Activated CD8-positive, alpha-beta T cell treated with anti-CD3 and anti-CD28 coated beads, Interleukin-2, amount 10 ng/mL, durations not matched to agents 7 days and 5 days (primary cell): ENCODE measurements around the gene TFEB. TPM values are rescaled to one million over a fixed set of nuclear protein-coding genes. Genes with fewer than 3 reads are reported as not detected.
A peak's percentile ranks its signal among the peaks of the same experiment; 100 is the strongest.
"Not testable (repeated sequence)": the region's sequence is repeated elsewhere in the genome, so short reads cannot be mapped to it uniquely, and the experiment has no call there.

Experiments
- ATAC-seq: fragments of 150-1000 bp; cut with Tn5 transposase; one replicate; pipeline ENCODE4 v1.10.0; 2021; ENCODE audit warnings: moderate library complexity
- CTCF ChIA-PET: fragments of 350-600 bp; sonication (Branson Sonifier 250); formaldehyde crosslinking; loops from one replicate; lab custom pipeline; 2021; ENCODE audit warnings: antibody characterized with exemption; lab: Charles Lee
- POLR2A ChIA-PET: fragments of 350-600 bp; sonication (Branson Sonifier 250); formaldehyde crosslinking; loops from one replicate; lab custom pipeline; 2021; ENCODE audit warnings: antibody characterized with exemption; lab: Charles Lee
- DNase-seq: peaks from one replicate; pipeline ENCODE4 v3.0.0-alpha.2; 2020
- H3K27ac Mint-ChIP-seq: one replicate; pipeline ENCODE4 v1.8.0; 2021; ENCODE audit warnings: mild to moderate bottlenecking, mixed read lengths
- H3K27me3 Mint-ChIP-seq: one replicate; pipeline ENCODE4 v1.8.0; 2021; ENCODE audit warnings: low read depth, mixed read lengths
- H3K36me3 Mint-ChIP-seq: one replicate; pipeline ENCODE4 v1.8.0; 2021; ENCODE audit warnings: low read depth, mixed read lengths
- H3K4me1 Mint-ChIP-seq: one replicate; pipeline ENCODE4 v1.8.0; 2021; ENCODE audit warnings: low read depth, mixed read lengths
- H3K4me3 Mint-ChIP-seq: one replicate; pipeline ENCODE4 v1.8.0; 2021; ENCODE audit warnings: mild to moderate bottlenecking, mixed read lengths
- H3K9me3 Mint-ChIP-seq: one replicate; pipeline ENCODE4 v1.8.0; 2022; ENCODE audit warnings: mixed read lengths; ENCODE audit not compliant: insufficient read depth
- total RNA-seq, 2 experiments: library from RNA; stranded (reverse); gene quantifications; one replicate each; pipeline ENCODE4 v1.2.3, GENCODE V29; 2021

The TFEB gene
- total RNA-seq, 2 experiments from 2014 or later = 18.5 to 21.2 TPM

GRCh38 chr6:41775293-41775882 is 40.0 kb upstream of the TFEB start:
- peaks cover 9% of the 10 kb centered on the region for H3K4me1 Mint-ChIP-seq
- ATAC-seq (no peak), DNase-seq (no peak)
- H3K9me3 Mint-ChIP-seq = no peaks in the 10 kb centered on the region
- H3K36me3 Mint-ChIP-seq = peaks cover 20% of the 10 kb centered on the region
- ChIA-PET POLR2A (no interaction called here), CTCF (interaction anchor here (0.8 to 3.7 kb wide), 8 partner anchors 8 to 387 kb away, joined by 3 to 23 read pairs (median 4); no protein-coding TSS in a partner anchor)
- no peak overlapping the region for H3K27ac Mint-ChIP-seq
- H3K27me3 Mint-ChIP-seq = peaks cover 2% of the 10 kb centered on the region
- no peak overlapping the region for H3K4me3 Mint-ChIP-seq

GRCh38 chr6:41774841-41775240 is 39.4 kb upstream of the TFEB start:
- Mint-ChIP-seq H3K27ac (no peak overlapping the region), H3K4me3 (no peak overlapping the region), H3K9me3 (no peaks in the 10 kb centered on the region), H3K4me1 (peaks cover 6% of the 10 kb centered on the region), H3K36me3 (peaks cover 20% of the 10 kb centered on the region), H3K27me3 (peaks cover under 1% of the 10 kb centered on the region)
- POLR2A ChIA-PET = no interaction called here
- DNase-seq (no peak), ATAC-seq (no peak)
- CTCF ChIA-PET = interaction anchor here (0.8 to 3.7 kb wide), 6 partner anchors 8 to 388 kb away, joined by 3 to 23 read pairs (median 4); no protein-coding TSS in a partner anchor

- ChIA-PET POLR2A (no interaction called here), CTCF (interaction anchor here (1.2 kb wide), 1 partner anchor 279 kb away, joined by 3 read pairs; the partner anchor contains the start of gene TAF8)
- no peak for ATAC-seq
- Mint-ChIP-seq H3K4me3 (no peak overlapping the region), H3K27me3 (no peaks in the 10 kb centered on the region), H3K4me1 (peaks cover 16% of the 10 kb centered on the region), H3K36me3 (peaks cover 17% of the 10 kb centered on the region), H3K9me3 (no peaks in the 10 kb centered on the region), H3K27ac (no peak overlapping the region)
- DNase-seq = no peak
These were observed 35.9 kb upstream of the TFEB start for GRCh38 chr6:41771058-41771983.

- Mint-ChIP-seq H3K4me3 (no peak overlapping the region), H3K9me3 (no peaks in the 10 kb centered on the region), H3K27ac (no peak overlapping the region), H3K4me1 (peaks cover 16% of the 10 kb centered on the region), H3K36me3 (peaks cover 17% of the 10 kb centered on the region), H3K27me3 (no peaks in the 10 kb centered on the region)
- no peak for DNase-seq
- CTCF ChIA-PET = no interaction called here
- ATAC-seq = no peak
- POLR2A ChIA-PET = no interaction called here
These were observed 35.1 kb upstream of the TFEB start for GRCh38 chr6:41770381-41771057.

- no peaks in the 10 kb centered on the region for H3K27me3 Mint-ChIP-seq
- peaks cover 16% of the 10 kb centered on the region for H3K4me1 Mint-ChIP-seq
- ChIA-PET POLR2A (interaction anchor here (1.3 kb wide), 1 partner anchor 9 kb away, joined by 6 read pairs; no protein-coding TSS in a partner anchor), CTCF (interaction anchor here (0.7 to 2.2 kb wide), 3 partner anchors 16 to 446 kb away, joined by 3 to 10 read pairs (median 5); partner anchors contain the start of gene TOMM6)
- H3K36me3 Mint-ChIP-seq = peaks cover 17% of the 10 kb centered on the region
- peak overlapping the region; percentile 77 for H3K27ac Mint-ChIP-seq
- no peak overlapping the region for H3K4me3 Mint-ChIP-seq
- no peak for ATAC-seq
- no peak for DNase-seq
- no peaks in the 10 kb centered on the region for H3K9me3 Mint-ChIP-seq
These were observed 34.0 kb upstream of the TFEB start for GRCh38 chr6:41769376-41769775.

- ChIA-PET POLR2A (interaction anchor here (1.3 kb wide), 1 partner anchor 10 kb away, joined by 6 read pairs; no protein-coding TSS in a partner anchor), CTCF (interaction anchor here (1.1 to 2.2 kb wide), 4 partner anchors 8 to 19 kb away, joined by 3 to 10 read pairs (median 5); partner anchors contain the start of gene TOMM6)
- Mint-ChIP-seq H3K9me3 (no peaks in the 10 kb centered on the region), H3K27me3 (no peaks in the 10 kb centered on the region), H3K36me3 (peaks cover 13% of the 10 kb centered on the region), H3K27ac (peak overlapping the region; percentile 77), H3K4me3 (no peak overlapping the region), H3K4me1 (peaks cover 16% of the 10 kb centered on the region)
- ATAC-seq (peak; percentile 48), DNase-seq (no peak)
These were observed 33.3 kb upstream of the TFEB start for GRCh38 chr6:41768545-41769308.

GRCh38 chr6:41767112-41767833 is 31.9 kb upstream of the TFEB start:
- no peak overlapping the region for H3K27ac Mint-ChIP-seq
- H3K4me3 Mint-ChIP-seq = no peak overlapping the region
- peaks cover 1% of the 10 kb centered on the region for H3K27me3 Mint-ChIP-seq
- peaks cover 8% of the 10 kb centered on the region for H3K36me3 Mint-ChIP-seq
- H3K4me1 Mint-ChIP-seq = peaks cover 16% of the 10 kb centered on the region
- H3K9me3 Mint-ChIP-seq = no peaks in the 10 kb centered on the region
- CTCF ChIA-PET = interaction anchor here (0.6 to 2.2 kb wide), 4 partner anchors 8 to 461 kb away, joined by 3 to 10 read pairs (median 3); partner anchors contain the start of gene TOMM6
- DNase-seq (no peak), ATAC-seq (no peak)
- POLR2A ChIA-PET = no interaction called here

- H3K4me3 Mint-ChIP-seq, H3K36me3 Mint-ChIP-seq, H3K27me3 Mint-ChIP-seq, H3K27ac Mint-ChIP-seq, H3K9me3 Mint-ChIP-seq, DNase-seq, POLR2A ChIA-PET, ATAC-seq: not testable (repeated sequence)
- peaks cover 16% of the 10 kb centered on the region for H3K4me1 Mint-ChIP-seq
- CTCF ChIA-PET = interaction anchor here (1.1 to 1.4 kb wide), 2 partner anchors 19 to 22 kb away, joined by 3 read pairs; partner anchors contain the start of gene TOMM6
These were observed 30.7 kb upstream of the TFEB start for GRCh38 chr6:41766043-41766664.

GRCh38 chr6:41763470-41763869 is 28.1 kb upstream of the TFEB start:
- POLR2A ChIA-PET = no interaction called here
- DNase-seq (no peak), ATAC-seq (no peak)
- H3K9me3 Mint-ChIP-seq = no peaks in the 10 kb centered on the region
- CTCF ChIA-PET = interaction anchor here (0.8 to 1.1 kb wide), 3 partner anchors 24 to 158 kb away, joined by 3 read pairs; partner anchors contain the start of genes BYSL, MED20 and TOMM6
- peaks cover 6% of the 10 kb centered on the region for H3K4me1 Mint-ChIP-seq
- H3K27me3 Mint-ChIP-seq = peaks cover 1% of the 10 kb centered on the region
- no peak overlapping the region for H3K27ac Mint-ChIP-seq
- no peak overlapping the region for H3K4me3 Mint-ChIP-seq
- no peaks in the 10 kb centered on the region for H3K36me3 Mint-ChIP-seq
